Measurements from ENCODE around the gene RAD51AP1. TPM values are rescaled to one million over a fixed set of nuclear protein-coding genes. Genes with fewer than 3 reads are reported as not detected.
A peak's percentile ranks its signal among the peaks of the same experiment; 100 is the strongest.
"Not testable (repeated sequence)": the region's sequence is repeated elsewhere in the genome, so short reads cannot be mapped to it uniquely, and the experiment has no call there.

Gene RAD51AP1, protein sequence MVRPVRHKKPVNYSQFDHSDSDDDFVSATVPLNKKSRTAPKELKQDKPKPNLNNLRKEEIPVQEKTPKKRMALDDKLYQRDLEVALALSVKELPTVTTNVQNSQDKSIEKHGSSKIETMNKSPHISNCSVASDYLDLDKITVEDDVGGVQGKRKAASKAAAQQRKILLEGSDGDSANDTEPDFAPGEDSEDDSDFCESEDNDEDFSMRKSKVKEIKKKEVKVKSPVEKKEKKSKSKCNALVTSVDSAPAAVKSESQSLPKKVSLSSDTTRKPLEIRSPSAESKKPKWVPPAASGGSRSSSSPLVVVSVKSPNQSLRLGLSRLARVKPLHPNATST
- 63.4 and 66.7 TPM in 2 replicates for total RNA-seq (2014; rRNA removed; shearing (Covaris generic))

GRCh38 chr12:4538207-4539160 is at the start of gene RAD51AP1:
Gene RAD51AP1 (plus strand): TSS chr12:4538890. CDS start chr12:4538940, 50 bp downstream.
- DNase-seq (ENCODE audit: low read depth) = peak; percentile 93

GRCh38 chr12:4489556-4489955 is 49.1 kb upstream of the RAD51AP1 start:
- DNase-seq (ENCODE audit: low read depth) = no peak

DNA sequence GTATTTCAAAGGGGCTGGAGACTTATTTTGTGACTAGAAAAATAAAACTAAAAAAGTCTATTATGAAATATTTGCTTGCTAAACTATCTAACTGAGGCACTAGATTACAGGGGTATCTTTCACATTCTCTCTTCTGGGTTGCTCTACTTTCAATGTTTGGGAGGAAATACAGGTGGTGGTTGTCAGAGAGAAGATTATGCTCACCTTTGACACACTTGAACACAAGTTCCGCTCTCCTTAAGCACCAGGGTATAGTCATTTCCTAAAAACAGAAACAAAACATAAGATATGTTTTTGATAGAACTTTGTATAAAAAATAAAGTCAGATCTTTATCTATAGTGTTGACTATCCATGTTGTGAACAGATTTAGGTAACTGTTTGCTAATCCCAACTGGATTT is 47.7 kb upstream of the RAD51AP1 start:
- DNase-seq (ENCODE audit: low read depth) = no peak

DNA sequence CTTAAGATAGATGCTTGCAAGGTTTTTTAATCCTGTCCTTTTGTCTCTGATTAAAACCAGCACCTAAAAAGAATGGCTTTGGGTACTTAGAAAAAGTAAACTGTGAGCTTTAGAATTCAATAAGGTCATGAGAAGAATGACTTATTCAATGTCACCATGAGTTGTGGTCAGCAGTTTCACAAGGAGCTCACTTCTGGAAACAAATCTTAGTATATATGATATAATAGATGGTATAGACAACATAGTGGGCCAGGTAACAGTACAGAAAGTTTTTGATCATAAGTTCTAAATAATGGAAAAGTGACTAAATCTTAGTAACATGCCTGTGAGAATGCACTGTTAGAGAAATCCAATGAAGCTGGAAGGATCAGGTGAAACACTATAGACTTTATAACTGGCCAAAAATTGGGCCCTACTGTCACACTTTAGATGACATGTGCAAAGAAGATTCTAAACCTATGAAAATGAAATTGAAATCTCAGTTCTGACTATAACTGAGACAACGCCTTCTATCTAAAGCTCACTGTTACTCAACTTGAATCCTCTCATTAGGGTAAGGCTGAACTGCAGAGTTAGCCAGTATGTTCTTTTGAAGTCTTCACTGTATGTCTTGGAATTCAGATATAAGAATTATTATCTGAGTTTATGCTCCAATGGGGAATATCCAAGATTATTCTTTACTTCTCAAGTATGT is 42.4 kb upstream of the RAD51AP1 start:
- DNase-seq (ENCODE audit: low read depth) = no peak

GRCh38 chr12:4499186-4499585 is 39.5 kb upstream of the RAD51AP1 start:
- DNase-seq (ENCODE audit: low read depth) = no peak

GRCh38 chr12:4505376-4505986 is 33.2 kb upstream of the RAD51AP1 start:
- peak; percentile 70 for DNase-seq (ENCODE audit: low read depth)

GRCh38 chr12:4506430-4506829 is 32.3 kb upstream of the RAD51AP1 start:
- no peak for DNase-seq (ENCODE audit: low read depth)

DNA sequence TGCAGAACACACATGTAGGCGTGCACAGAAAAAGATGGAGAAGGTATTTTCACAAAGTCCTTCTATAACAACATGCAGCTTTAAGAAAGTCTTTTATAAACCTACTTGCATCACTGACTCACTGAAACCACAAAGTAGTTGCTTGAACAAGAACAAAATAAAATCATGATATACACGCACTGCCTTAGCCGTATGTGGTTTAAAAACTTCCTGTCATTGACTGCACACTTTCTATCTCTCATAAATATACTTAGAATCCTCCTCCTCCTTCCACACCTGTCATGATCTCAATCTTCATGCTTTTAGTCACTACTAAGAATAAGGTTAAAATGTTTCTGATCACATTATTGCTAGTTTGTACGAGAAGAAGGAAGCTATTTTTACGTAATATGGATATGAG is 31.8 kb upstream of the RAD51AP1 start:
- DNase-seq (ENCODE audit: low read depth) = peak; percentile 80

GRCh38 chr12:4508503-4508902 is 30.2 kb upstream of the RAD51AP1 start:
- not testable (repeated sequence) for DNase-seq (ENCODE audit: low read depth)

DNA sequence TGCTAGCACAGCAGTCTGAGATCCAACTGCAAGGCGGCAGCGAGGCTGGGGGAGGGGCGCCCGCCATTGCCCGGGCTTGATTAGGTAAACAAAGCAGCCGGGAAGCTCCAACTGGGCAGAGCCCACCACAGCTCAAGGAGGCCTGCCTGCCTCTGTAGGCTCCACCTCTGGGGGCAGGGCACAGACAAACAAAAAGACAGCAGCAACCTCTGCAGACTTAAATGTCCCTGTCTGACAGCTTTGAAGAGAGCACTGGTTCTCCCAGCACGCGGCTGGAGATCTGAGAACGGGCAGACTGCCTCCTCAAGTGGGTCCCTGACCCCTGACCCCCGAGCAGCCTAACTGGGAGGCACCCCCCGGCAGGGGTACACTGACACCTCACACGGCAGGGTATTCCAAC is 29.4 kb upstream of the RAD51AP1 start:
- DNase-seq (ENCODE audit: low read depth) = not testable (repeated sequence)

DNA sequence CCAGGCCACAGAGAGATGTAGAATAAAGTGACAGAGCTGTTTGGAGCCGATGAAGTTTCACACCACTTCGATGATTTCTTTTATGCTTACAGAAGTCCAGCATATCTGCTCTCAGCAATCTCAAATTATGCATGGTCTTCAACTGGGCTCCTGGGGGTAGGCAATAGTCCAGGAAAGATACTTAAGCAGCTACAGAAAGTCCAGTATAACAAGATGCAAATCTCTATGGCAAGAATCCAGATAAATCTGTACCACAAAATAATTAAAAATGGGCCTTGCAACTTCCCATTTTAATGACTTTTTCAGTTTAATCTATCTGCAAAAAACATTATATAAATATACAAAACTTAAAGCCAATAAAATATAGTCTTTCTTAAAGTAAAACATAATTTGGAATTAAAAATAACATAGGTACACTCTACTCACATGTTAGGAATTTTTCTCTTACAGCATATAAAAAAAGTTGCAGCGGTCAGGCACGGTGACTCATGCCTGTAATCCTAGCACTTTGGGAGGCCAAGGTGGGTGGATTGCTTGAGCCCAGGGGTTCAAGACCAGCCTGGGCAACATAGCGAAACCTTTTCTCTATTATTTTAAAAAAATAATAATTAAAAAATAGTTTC is 20.5 kb upstream of the RAD51AP1 start:
- peak; percentile 77 for DNase-seq (ENCODE audit: low read depth)

- DNase-seq (ENCODE audit: low read depth) = not testable (repeated sequence)
These were observed 15.2 kb upstream of the RAD51AP1 start for GRCh38 chr12:4523443-4523842.

DNA sequence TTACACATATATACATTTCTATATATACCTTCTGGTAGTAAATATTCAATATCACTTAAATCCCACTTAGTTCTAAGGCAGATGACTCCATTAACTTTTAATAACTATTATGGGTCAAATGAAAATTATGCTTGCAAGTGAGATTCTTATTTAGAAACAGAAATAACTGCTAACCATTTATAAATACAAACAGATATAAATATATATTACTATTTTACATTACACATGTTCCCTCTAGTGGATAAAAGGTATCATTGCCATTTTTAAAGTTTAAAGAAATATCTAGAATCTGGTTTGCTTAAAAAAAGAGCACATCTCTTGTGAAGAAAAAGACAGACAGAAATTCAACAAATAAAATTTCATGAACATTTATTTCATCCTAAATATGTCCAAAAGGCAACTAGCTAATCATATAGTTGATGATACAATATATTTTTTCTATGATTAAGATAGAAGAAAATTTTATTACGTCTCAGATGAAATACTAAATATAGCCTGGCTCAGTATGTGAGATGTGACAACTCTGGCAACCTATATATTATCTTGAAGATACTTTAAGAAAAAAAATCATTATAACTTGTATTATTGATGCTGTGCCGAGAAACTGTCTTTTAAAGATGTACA is 11.7 kb upstream of the RAD51AP1 start:
- DNase-seq (ENCODE audit: low read depth) = peak; percentile 9

GRCh38 chr12:4530160-4530559 is 8.5 kb upstream of the RAD51AP1 start:
- DNase-seq (ENCODE audit: low read depth) = no peak

- DNase-seq (ENCODE audit: low read depth) = no peak
These were observed 7.6 kb upstream of the RAD51AP1 start for GRCh38 chr12:4530982-4531586.

- no peak for DNase-seq (ENCODE audit: low read depth)
These were observed 3.6 kb upstream of the RAD51AP1 start for GRCh38 chr12:4535092-4535491.

- DNase-seq (ENCODE audit: low read depth) = no peak
These were observed 2.8 kb upstream of the RAD51AP1 start for GRCh38 chr12:4535871-4536270.

DNA sequence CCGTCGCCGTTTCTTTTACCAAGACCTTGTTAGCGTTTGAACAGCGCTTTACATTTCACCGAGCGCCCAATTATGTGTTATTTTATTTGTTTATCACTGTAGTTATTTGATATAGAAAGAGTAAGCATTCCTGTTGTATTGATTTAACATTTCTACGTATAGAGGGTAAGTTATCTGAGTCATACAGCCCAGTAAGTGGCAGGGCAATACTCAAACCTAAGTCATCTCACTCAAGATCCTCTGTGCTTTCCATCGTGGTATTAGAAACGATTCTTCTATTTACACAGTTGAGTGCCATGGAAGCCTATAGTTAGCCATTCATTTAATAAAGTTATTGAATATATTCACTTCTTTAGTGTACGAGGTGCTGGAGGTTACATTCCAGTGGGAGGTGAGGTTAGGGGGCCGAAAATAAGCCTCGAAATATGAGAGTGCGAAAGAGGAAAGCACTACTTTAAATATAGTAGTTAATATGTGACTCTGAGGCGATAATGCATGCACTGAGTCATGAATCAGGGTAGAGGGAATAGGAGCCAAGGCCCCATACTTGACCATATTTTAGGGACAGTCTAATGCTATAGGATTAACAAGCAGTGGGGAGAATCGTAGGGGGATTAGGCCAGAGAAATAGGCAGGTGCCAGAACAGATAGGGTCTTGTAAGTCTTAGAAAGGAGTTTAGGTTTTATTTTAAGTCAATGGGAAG is 629 bp downstream of the RAD51AP1 start:
- peak; percentile 2 for DNase-seq (ENCODE audit: low read depth)

DNA sequence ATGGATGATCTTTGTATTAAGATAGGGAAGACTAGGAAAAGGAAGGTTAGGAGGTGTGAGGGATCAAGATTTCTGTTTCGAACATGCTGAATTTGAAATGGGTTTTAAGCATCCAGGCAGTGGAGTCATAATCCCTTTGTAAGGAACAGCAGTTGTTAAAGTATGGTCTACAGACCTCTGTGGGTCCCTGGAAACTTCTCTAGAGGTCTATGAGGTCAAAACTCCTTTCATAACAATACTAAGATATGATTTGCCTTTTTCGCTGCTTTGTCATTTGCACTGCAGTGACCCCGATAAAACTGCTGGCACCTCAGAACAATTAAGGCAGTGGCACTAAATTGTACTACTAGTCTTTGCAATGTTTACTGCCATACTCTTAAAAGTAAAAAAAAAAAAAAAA is 1.5 kb downstream of the RAD51AP1 start:
- no peak for DNase-seq (ENCODE audit: low read depth)

DNA sequence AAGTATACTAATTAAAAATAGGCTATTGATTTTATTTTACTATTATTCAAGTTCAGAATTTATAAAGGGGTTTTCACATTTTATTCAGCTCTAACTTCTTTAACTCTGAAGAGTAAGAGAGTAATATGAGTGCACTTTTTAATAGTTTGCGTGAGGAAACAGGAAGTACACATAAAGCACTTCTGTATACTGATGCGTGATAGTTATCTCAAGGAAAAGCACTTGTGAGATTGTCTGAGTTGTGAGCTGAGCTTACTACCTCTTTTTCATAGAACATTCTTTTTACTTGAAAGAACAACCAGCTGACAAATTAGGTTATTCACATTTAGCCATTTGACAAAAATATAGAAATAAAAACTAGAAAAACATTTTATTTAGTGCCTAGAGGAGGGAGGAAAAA is 1.9 kb downstream of the RAD51AP1 start:
- no peak for DNase-seq (ENCODE audit: low read depth)
